Peyer's patch (tissue), 4 donors: ENCODE measurements around the gene HHIPL2. TPM values are rescaled to one million over a fixed set of nuclear protein-coding genes. Genes with fewer than 3 reads are reported as not detected.

ENCODE experiments used
- small RNA-seq, 2 donors: library from RNA; depleted of rRNA; stranded (forward); fragments of <200 nt; gene quantifications; one replicate each; pipeline ENCODE3, GENCODE V24; 2016
- total RNA-seq, 4 donors: library from RNA; depleted of rRNA; stranded (reverse); fragments of >200 nt; gene quantifications; one replicate each; pipeline ENCODE4 v1.1.0, GENCODE V29; 2016

The HHIPL2 gene
- total RNA-seq, 4 donors from 2014 or later: 3.3 TPM; not detected in 3

Small RNA genes within 50 kb of the gene (small RNA-seq; reads per million reads assigned to genes)
- 0 reads per million in 2 donors for gene RNU6-791P

Other genes with a start within 250 kb of the HHIPL2 start
- 10 to 100 TPM in 1 of 4 donors, 1 to 10 TPM in 3; 1.6 to 12.4 (median 4.4) TPM for gene TAF1A, start 41.8 kb upstream of the HHIPL2 start, total RNA-seq
- gene MIA3, start 70.0 kb upstream of the HHIPL2 start, total RNA-seq: 100 to 1,000 TPM in 1 of 4 donors, 10 to 100 TPM in 3; 53.1 to 133 (median 75.0) TPM
- gene AIDA, start 164.4 kb upstream of the HHIPL2 start, total RNA-seq: 10 to 100 TPM; 22.1 to 73.4 (median 25.2) TPM
- 10 to 100 TPM; 37.7 to 57.4 (median 43.9) TPM for gene BROX, start 164.5 kb upstream of the HHIPL2 start, total RNA-seq
- 10 to 100 TPM; 14.9 to 40.4 (median 19.6) TPM for gene FAM177B, start 189.1 kb upstream of the HHIPL2 start, total RNA-seq